IPS-15b (cell line): ENCODE measurements around the gene MRPL41.
"Not testable (repeated sequence)": the region's sequence is repeated elsewhere in the genome, so short reads cannot be mapped to it uniquely, and the experiment has no call there.

Experiments used
- H3K27me3 ChIP-seq: one replicate; pipeline ENCODE4 v1.6.1; 2013; ENCODE audit warnings: low read length; ENCODE audit not compliant: control insufficient read depth, insufficient read depth
- H3K36me3 ChIP-seq: one replicate; pipeline ENCODE4 v1.6.1; 2013; ENCODE audit warnings: low read length; ENCODE audit not compliant: control insufficient read depth, insufficient read depth
- H3K4me1 ChIP-seq: one replicate; pipeline ENCODE4 v1.6.1; 2013; ENCODE audit warnings: mild to moderate bottlenecking, low read length; ENCODE audit not compliant: control insufficient read depth, insufficient read depth
- H3K4me3 ChIP-seq: one replicate; pipeline ENCODE4 v1.5.1; 2013; ENCODE audit warnings: low read depth, low read length
- H3K9ac ChIP-seq: one replicate; pipeline ENCODE4 v1.6.1; 2013; ENCODE audit warnings: low read depth, mild to moderate bottlenecking, low read length
- H3K9me3 ChIP-seq: one replicate; pipeline ENCODE4 v1.6.1; 2013; ENCODE audit warnings: mild to moderate bottlenecking, low read length; ENCODE audit not compliant: control insufficient read depth, insufficient read depth

Gene MRPL41

DNA sequence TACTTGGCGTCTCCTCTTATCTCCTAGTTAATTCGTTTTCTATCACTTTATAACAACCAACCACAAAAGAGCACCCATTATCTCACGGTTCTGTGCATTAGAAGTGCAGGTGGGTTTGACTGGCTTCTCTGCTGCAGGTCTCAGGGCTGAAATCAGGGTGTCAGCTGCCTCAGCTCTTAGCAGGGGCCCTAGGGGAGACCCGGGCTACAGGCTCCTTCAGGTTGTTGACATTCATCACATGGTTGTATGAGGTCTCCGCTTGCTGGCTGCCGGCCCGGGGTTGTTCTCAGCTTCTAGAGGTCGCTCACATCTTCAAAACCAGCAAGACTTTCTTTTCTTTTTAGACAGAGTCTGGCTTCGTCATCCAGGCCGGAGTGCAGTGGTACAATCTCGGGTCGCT lies 41.5 kb downstream of the MRPL41 start:
- Histone ChIP-seq H3K36me3 (peaks cover 12% of the 10 kb centered on the region), H3K27me3 (no peaks in the 10 kb centered on the region), H3K9ac (no peak overlapping the region), H3K4me1 (peaks cover 3% of the 10 kb centered on the region), H3K9me3 (no peaks in the 10 kb centered on the region), H3K4me3 (no peak overlapping the region)

DNA sequence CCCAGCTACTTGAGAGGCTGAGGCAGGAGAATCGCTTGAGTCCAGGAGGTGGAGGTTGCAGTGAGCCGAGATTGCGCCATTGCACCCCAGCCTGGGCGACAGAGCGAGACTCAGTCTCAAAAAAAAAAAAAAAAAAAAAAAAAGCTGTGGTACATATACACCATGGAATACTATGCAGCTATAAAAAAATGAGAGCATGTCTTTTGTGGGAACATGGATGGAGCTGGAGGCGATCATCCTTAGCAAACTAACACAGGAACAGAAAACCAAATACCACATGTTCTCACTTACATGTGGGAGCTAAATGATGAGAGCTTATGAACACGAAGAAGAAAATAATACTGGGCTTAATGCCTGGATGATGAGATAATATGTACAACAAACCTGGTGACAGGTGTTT lies 44.9 kb downstream of the MRPL41 start:
- not testable (repeated sequence) for H3K9ac ChIP-seq, H3K9me3 ChIP-seq, H3K4me3 ChIP-seq, H3K4me1 ChIP-seq, H3K36me3 ChIP-seq, H3K27me3 ChIP-seq

DNA sequence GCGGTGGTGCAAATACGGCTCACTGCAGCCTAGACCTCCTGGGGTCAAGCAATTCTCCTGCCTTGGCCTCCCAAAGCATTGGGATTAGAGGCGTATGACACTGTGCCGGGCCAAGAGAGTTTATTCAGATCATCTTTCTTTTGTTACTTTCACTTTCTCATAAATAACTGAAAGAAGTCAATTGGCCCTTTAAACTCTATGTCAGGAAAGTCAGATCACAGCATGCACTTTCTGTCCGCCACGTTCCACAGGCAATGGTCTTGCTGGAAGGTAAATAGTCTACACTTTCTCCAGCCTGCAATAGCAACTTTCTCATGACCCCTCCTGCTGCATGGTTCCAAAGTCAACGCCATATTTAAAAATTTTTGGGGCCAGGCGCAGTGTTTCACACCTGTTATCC lies 47.3 kb downstream of the MRPL41 start:
- Histone ChIP-seq H3K4me1 (peaks cover under 1% of the 10 kb centered on the region), H3K9me3 (no peaks in the 10 kb centered on the region), H3K4me3 (no peak overlapping the region), H3K9ac (no peak overlapping the region), H3K27me3 (peaks cover 5% of the 10 kb centered on the region), H3K36me3 (no peaks in the 10 kb centered on the region)
